ENCODE measurements around the gene XKR7. TPM values are rescaled to one million over a fixed set of nuclear protein-coding genes. Genes with fewer than 3 reads are reported as not detected.

Gene XKR7
- total RNA-seq, 1 experiment from 2014 or later, result not detected

DNA sequence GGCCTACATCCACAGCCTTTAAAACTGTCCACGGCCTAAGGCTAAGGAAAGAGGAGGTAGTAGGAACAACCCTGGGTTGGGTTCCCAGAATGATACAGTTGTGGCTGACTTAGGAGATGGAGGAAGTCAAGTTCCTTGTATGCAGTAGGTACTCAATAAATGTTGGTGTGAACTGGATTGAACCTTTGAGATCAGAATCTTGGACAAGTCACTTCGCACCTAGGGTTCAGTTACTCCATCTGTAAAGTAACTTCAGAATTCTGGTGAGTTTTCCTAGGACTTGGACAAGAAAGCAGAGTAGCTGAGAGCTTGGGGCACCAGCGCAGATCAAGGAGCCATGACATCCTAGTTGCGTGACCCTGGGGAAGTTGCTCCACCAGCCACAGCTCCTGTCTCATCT lies 9.1 kb downstream of the XKR7 start:
- no peak for DNase-seq (ENCODE audit: low spot score)

DNA sequence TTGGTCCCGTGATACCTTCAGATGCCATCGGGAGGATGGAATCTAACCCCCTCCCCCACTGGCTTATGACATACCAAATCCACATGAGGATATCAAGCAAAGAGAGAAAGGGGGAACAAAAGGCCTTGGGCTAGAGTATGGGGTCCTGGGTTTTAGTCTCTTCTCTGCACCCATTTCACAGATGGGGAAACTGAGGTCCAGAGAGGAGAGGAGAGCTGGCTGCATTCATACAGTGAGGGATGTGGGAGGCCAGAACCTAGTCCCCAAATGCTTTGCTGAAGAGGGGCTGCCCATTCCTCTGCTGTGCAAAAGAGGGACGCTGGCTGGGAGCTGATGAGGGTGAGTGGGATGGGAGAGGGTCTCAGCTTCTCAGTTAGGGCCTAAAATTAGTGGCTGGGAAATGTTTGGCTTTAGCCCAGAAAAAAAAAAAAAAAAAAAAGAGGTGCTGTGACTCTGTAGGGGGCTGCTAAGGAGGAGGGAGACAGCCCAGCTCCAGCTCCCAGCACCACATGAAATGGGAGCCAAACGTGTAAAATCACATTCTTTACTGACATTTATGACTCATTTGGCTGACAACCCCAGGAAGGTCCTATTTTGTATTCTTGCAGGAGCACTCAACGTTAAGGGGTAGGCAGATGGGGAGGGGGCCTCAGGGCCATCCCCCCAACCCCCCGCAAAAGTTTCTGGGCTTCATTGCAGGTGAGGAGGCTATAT lies 11.9 kb downstream of the XKR7 start:
- DNase-seq (ENCODE audit: low spot score), result no peak

DNA sequence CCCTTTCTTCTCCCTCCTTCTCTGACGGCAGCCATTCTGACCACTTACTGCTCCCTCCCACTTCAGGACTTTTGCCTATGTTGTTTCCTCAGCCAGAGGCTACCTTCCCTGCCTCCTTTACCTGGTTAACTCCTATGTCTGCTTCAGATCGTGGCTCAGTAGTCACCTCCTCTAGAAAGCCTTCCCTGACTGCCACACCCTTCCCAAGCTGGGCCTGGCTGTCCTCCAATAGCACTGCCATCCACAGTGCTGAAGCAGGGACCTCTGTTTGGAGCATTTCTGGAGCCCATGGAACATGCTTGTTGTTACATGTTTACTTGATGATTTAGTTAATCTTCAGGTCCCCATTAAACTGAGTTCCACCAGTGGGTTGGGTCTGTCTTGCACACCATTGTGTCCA lies 13.8 kb downstream of the XKR7 start:
- no peak for DNase-seq (ENCODE audit: low spot score)

DNA sequence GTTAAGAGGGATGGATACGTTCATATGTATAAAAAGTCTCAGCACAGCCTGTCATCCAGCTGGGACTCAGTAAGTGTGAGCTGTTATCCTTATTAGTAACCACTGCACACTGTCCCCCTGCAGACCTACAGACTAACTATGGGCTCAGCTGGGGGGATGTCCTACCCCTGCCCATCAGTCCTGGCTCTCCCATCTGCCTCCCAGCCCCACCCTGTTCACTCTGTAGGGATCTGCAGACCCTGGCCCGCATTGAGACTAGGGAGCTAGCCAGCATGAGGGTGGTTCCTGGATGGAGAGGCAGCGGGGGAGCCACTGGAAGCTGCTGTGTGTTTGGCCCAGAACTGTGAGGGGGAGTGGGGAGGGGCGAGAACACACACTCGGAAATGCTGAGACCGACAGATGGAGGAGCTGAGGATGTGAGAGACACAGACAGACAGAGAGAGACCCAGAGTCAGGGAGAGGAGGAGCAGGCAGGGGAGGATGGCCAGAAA lies 17.1 kb downstream of the XKR7 start:
- DNase-seq (ENCODE audit: low spot score), result no peak

DNA sequence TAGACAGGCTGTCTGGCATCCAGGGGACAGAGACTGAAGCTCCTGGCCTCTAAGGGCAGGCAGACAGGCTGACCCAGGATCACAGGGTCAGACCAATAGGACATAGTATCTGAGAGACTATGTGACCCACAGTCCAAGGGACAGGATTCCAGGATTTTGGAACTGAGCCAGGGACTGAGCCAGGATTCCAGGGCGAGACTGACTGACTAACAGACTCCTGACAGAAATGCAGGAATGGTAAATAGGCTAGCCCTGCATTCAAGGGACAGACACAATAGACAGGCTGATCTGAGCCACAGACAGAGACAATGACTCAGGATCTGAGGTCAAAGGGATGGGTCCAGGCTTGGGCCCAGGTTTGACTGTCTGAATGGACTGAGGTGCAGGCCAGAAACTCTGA lies 19.8 kb downstream of the XKR7 start:
- DNase-seq (ENCODE audit: low spot score), result peak; percentile 24

DNA sequence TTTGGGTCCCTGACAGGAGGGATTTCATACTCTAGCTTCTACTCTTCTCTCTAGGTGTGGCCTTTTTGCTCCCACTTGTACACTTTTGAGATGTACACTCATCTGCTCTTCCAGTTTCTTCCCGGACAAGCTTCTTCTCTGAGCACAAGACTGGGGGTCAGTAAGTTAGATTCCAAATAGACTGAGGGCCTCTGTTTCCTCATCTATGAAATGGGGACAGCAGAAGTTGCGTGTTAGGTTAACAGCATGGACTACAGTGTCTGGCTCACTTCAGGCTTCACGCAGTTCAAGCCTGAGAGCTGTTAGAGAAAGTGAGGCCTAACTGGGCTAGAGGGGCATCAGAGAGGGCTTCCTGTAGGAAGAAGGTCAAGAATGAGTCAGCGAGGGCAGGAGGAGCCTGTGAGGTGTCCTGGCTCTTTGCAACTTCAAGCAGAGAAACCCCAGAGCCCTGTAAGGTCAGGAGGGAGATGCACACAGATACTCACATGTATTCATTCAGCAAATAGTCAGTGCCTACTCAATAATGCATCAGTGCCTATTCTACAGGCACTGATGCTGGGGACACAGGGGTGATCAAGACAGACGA lies 20.6 kb downstream of the XKR7 start:
- DNase-seq (ENCODE audit: low spot score), result no peak

DNA sequence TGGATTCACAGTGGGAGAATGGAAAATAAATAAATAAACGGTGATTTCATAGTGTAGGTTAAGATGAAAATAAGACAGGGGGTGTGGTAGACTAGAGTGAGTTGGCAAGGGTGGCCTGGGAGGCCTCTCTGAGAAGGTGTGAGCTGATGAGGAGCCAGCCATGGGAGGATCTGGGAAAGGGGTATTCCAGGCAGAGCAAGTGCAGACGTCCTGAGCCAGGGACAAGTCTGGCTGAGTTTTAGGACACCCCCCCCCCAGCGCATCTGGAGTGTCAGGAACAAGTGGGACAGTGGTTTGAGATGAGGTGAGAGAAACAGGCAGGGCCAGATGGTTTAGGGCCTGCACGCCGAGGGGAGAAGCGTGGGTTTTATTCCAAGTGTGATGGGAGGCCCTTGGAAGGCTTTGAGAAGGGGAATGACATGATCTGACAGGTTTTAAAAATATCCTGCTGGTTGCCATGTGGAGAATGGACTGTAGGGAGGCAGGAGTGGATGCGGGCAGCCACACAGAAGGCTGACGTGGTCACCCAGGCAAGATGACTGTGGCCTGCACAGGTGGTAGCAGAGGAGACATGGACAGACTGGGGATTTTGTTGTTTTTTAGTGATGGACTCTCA lies 21.2 kb downstream of the XKR7 start:
- DNase-seq (ENCODE audit: low spot score), result no peak

DNA sequence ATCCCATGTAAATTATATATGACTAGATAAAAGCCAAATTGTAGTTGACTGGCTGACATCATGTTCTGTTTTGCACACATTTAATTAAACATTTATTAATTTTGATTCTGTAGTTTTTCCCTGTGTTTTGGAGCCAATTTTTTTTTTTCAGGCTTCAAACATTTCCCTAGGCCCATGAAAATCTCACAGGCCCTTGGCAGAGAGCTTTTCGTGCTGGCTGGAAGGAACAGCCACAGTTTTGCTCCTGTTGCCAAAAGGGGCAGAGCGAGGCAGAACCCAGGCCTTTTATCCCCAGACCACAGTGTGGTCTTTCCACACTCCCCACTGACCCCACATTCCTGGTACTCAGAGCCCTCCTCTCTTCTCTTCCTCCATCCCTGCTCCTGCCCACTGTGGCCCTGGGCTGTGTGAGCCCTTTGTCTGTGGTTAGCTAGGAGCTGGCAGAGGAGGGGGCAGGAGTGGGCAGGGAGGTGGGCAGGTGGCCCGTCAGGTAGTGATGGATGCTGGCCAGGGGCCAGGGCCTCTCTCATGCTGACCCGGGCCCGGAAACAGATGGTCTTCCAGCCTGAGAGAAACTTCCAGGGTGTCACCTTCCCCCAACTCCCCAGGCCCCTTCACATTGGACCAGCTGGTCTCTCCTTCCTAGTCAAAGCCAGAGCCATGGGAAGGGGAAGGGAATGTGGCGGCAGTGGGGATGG lies 22.8 kb downstream of the XKR7 start:
- DNase-seq (ENCODE audit: low spot score), result no peak

DNA sequence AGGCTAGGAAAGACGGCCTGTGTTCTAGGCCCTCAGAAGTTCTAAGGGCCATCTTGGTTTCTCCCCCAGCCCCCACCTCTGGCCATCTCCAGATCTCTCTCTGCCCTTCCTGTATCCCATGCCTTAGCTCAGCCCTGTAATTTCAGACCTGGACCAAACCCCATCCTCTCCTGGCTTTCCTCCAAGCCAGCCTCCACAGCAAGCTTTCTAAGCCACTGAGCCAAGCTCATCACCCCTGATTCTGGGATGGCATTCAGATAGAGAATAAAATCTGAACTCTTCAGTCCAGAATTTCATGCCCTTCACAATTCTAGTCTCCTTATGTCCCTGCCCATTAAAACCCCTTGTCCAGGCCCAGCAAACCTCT lies 23.4 kb downstream of the XKR7 start:
- DNase-seq (ENCODE audit: low spot score), result no peak

DNA sequence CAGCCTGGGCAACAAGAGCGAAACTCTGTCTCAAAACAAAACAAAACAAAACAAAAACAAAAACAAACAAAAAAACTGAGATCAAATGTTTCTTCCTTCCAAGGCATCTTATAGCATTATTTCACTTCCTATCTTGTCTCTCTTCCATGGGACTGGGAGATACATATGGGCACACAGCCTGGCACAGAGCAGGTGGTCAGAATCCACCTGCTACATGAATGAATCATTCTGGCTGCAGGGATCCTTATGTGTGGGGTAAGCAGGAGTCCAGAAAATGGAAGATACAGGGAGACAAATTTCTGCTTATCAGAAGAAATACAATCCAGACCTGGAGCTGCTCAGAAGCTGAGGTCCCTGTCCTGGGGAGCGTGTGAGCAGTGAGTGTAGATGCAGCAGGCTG lies 24.1 kb downstream of the XKR7 start:
- DNase-seq (ENCODE audit: low spot score), result no peak

DNA sequence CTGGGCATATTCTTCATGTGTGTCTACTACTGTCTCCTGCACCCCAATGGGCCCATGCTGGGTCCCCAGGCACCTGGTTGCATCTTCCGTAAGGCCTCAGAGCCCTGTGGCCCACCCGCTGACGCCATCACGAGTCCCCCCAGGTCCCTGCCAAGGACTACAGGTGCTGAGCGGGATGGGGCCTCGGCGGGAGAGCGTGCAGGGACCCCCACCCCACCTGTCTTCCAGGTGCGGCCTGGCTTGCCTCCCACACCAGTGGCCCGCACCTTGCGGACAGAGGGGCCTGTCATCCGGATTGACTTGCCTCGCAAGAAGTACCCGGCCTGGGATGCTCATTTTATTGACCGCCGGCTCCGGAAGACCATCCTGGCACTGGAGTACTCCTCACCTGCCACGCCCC lies 29.0 kb downstream of the XKR7 start:
- no peak for DNase-seq (ENCODE audit: low spot score)

DNA sequence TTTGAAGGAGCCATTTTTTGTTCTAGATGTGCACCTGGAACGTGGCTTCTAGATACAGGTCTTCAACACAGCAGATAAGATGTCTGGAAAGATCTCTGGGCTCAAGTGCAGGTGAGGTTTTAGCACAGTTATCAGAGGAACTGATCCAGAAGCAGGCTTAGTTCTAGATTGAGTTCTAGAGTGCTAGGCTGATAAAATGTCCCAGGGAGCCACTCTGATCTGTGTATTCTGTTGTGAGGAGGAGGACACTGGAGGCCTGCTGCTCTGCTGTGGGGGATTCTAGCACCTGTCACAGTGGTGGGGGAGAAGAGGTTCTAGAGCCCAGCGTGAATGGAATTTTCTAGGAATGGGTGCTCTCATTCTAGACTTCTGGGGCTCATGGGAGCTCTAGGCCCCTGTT lies 30.3 kb downstream of the XKR7 start:
- DNase-seq (ENCODE audit: low spot score), result no peak

DNA sequence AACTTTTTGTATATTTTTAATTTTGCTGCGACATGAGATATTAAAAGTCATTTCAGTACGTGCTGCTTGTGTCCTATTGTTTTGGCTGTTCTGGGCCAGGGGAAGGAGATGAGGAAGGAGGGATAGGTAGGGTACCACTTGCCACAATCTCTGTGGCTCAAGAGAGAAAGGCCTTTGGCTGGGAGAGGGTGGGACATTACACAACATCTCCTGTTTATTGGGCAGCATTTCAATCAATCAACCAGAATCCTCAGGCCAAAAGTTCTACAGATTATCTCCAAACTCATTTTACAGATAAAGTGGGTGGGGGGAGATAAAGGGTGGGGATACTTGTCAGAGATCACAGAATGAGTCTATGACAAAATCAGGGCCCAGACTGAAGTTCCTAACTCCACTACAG lies 35.4 kb downstream of the XKR7 start:
- DNase-seq (ENCODE audit: low spot score), result no peak

DNA sequence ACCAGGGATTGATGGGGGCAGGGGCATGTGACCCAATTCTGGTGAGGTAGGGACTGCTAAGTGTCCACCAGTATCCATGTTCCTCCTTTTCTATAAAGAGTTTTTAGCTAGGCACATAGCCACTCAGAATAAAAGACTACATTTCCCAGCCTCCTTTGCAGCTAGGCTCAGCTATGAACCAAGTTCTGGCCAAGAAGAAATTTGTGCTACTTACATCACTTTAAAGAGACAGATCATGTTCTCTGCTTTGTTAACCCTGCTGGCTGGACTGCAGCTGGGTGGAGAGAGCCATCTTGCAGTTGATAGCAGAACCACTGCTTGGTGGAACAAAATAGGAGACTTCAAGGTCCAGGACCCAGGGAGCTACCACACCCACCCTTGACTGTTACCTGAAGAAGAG lies 37.0 kb downstream of the XKR7 start:
- DNase-seq (ENCODE audit: low spot score), result peak; percentile 38

DNA sequence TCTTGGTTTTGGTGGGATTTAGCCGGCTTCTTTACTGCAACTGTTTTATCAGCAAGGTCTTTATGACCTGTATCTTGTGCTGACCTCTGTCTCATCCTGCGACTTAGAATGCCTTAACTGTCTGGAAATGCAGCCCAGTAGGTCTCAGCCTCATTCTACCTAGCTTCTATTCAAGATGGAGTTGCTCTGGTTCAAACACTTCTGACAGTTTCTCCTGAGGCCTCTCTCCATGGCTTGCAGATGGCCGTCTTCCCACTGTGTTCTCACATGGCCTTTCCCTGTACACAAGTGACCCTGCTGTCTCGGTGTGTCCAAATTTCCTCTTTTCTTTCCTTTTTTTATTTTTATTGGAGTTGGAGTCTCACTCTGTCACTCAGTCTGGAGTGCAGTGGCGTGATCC lies 38.1 kb downstream of the XKR7 start:
- no peak for DNase-seq (ENCODE audit: low spot score)

DNA sequence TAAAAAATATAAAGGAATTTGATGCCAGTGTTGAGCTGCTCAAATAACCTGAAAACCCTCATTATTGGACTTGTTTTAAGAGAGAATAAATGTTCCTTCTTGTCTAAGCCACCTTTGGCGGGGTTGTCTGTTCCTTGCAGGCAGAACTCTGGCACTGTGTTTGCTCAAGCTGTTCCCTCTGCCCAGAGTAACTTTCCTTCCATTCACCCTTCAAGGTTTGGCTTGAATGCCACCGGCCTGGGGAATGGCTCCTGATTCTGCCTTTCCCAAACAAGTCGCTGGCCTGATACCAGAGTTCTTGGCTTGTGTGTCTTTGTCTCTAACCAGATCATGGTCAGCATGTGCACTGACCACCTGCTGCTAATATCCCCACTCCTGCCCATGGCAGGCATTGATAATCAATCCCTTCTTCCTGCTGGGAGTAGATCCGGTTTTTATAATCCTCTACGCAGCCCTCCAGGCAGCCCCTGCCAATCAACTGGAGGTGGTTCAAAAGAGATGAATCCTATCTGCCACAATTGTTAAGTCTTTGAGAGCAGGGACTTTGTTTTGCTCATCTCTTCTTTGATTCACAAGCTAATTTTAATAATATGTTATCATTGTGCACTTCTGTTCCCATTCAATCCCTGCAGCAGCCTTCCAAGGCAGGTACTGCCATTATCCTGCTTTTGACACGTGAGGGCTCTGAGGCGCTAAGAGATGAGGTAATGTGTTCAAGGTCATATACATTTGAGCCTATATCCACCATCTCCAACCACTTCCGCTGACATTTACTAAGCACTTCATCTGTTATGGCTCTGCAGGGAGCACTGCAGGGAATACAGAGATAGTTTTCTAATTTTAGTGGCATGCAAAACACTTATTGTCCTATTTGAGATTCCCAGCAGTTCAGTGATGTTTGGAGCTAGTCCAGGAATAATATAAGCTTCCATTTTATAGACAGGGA lies 39.2 kb downstream of the XKR7 start:
- DNase-seq (ENCODE audit: low spot score), result no peak

DNA sequence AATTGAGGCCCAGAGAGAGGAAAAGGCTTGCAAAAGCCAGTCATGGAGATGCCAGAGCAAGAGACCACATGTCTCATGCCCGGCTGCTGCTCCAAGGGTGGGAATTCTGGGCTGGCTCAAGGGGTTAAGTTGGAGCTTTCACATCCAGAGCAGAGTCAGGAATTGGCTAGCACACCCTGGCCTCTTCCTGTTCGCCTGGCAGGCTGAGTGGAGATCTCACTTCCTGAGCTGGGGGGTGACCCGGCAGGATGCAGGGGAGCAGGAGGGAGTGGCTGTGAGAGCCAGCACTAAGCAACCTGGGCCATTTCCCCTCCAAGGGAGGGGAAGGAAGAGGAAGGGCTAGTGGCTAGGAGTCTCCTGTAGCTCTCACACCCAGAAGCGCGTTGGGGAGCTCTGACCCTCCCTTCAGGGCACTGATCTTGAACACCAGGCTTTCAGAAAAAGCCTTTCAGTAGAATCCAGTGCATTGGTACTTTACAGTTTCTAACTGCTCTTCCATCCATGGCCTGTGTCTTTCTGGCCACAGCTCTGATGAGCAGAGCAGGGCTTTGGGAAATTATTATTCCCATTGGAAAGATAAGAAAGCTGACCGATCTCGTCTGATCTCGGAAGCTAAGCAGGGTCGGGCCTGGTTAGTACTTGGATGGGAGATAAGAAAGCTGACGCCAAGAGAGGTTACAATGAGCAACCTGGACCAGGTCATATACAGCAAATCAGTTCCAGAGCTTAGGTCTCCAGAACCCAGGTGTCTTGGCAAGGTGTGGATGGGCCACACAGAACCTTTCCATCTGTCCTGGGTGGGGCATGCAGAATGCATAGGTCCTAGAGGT lies 40.1 kb downstream of the XKR7 start:
- DNase-seq (ENCODE audit: low spot score), result no peak

DNA sequence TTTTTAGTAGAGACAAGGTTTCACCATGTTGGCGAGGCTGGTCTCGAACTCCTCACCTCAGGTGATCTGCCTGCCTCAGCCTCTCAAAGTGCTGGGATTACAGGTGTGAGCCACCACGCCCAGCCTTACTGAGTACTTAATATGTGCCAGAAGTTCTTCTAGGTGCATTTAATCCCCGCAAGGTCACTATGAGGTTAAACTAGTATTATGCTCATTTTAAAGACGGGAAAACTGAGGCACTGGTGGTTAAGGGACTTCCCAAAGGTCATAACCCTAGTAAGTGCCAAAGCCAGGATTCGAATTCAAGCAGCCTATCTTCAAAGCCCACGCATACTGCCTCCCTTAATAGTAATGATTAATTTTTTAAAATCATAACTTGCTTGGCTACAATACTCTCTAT lies 41.6 kb downstream of the XKR7 start:
- no peak for DNase-seq (ENCODE audit: low spot score)

DNA sequence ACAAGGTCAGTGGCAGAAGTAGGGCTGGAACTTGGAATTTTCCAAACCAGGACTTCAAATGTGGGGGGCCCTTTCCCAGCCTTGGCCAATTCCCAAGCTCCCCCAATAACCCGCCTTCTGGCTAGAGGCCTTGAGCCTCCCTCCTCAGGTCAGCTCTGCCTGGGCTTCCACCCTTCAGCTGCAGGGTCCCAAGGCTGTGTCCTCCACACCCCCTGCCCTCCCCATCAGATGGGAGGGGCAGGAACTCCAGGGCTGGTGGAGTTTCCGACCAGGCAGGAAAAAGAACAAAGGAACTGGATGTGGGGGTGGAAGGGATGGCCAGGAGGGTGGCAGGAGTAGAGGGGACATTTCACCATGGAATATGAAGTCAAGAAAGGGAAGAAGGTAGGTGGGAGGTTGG lies 42.1 kb downstream of the XKR7 start, which contains the start of gene CCM2L:
Gene CCM2L, plus strand, starts transcription at position 338 of the 400 bp plus-strand sequence. Its CDS starts 17 bp downstream, at position 355.
- no peak for DNase-seq (ENCODE audit: low spot score)

DNA sequence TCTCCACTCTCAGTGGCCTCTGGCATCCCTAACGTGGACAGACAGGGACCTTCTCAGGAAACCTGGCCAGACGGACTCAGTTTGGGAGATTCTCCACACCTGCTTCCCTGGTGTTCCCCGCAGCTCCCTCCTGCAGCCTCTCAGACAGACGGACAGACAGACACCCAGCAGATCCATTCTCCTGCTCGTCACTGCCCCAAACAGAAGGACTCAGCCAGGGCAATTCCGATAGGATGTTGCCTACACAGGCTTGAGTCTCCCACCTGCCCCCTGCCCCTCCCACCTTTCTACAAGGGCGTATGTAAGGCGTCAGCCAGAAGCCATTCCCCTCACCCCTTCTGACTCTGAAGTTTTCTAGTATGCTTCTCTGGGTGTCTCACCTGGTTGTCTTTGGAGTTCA lies 42.7 kb downstream of the XKR7 start:
- no peak for DNase-seq (ENCODE audit: low spot score)
